Measurements from ENCODE around the gene GPC6. TPM values are rescaled to one million over a fixed set of nuclear protein-coding genes. Genes with fewer than 3 reads are reported as not detected.

The GPC6 gene
- total and polyA plus RNA-seq, 5 donors from 2014 or later: not detected

DNA sequence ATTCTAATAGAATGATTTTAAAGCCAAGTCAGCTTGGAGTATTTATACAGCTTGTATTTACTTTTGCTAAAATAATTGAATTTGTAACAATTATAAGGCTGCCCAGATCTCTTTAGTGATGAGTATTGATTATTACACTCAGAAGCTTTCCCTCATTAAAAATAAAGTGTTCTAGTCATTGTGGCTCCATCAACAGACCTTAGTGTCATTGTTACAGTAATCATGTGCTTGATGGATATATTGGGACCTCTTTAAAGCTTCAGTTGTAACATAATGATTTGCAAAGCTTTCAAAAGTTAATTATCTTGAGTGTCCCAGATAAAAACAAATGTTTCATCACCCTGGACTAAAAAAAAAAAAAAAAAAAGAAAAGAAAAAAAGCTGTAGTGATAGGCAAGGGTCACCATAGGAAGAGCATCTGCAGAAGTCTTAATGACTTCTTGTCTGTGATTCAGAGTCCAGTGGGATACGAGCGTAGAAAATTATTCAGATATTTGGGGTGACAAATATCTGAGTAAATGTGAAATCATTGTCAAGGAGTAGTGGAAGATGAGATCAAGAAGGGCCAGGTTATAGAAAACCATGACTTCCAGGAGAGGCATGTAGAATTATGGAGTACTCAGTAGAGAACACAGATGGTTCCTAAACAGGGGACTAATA, 883.2 kb downstream of the GPC6 start:
- DNase-seq: no peak
- Mint-ChIP-seq H3K9me3 (peaks cover 0 to 14% (median 4%) of the 10 kb centered on the region in 7 donors), H3K4me3 (no peak overlapping the region), H3K27ac (no peak overlapping the region), H3K4me1 (peaks cover 0 to 4% (median under 1%) of the 10 kb centered on the region in 4 donors), H3K27me3 (no peaks in the 10 kb centered on the region), H3K36me3 (no peaks in the 10 kb centered on the region)
- Histone ChIP-seq H3K27me3 (ENCODE audit: control insufficient read depth, insufficient read depth, low read length) (no peaks in the 10 kb centered on the region), H3K27ac (ENCODE audit: insufficient read depth, low read length, poor library complexity, severe bottlenecking) (no peak overlapping the region), H3K4me3 (ENCODE audit: low read depth, low read length) (no peak overlapping the region), H3K9me3 (ENCODE audit: control insufficient read depth in 2 of 2, low read length in 2 of 2) (no peaks in the 10 kb centered on the region), H3K4me1 (ENCODE audit: control insufficient read depth, insufficient read depth, low read length, poor library complexity, severe bottlenecking) (no peaks in the 10 kb centered on the region), H3K36me3 (ENCODE audit: control insufficient read depth, insufficient read depth, low read length) (no peaks in the 10 kb centered on the region)
- ATAC-seq (ENCODE audit: low read depth in 2 of 2): no peak

DNA sequence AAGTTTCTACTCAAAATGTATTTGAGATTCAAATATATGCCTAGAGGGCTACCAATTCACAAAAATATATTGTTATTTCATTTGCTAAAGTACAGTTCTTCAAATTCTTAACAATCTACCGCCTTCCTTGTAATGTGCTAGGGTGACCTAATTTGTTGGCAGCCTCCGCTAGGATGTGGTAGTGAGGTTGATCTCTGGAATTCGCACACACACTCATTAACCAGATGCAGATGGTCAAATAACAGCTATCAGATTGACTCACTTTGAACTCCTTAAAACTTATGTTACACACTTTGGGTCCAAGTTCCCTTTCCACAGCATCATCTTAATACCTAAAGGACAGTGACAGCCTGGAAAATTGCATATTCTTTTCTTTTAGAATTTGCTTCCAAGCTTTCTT, 885.6 kb downstream of the GPC6 start:
- Mint-ChIP-seq H3K4me3 (no peak overlapping the region), H3K4me1 (peaks cover 0 to 2% (median 0%) of the 10 kb centered on the region in 4 donors), H3K27ac (no peak overlapping the region), H3K36me3 (no peaks in the 10 kb centered on the region), H3K9me3 (peaks cover 0 to 8% (median 0%) of the 10 kb centered on the region in 7 donors), H3K27me3 (no peaks in the 10 kb centered on the region)
- no peak for DNase-seq
- Histone ChIP-seq H3K9me3 (ENCODE audit: control insufficient read depth in 2 of 2, low read length in 2 of 2) (no peaks in the 10 kb centered on the region), H3K27me3 (ENCODE audit: control insufficient read depth, insufficient read depth, low read length) (peaks cover 1% of the 10 kb centered on the region), H3K4me3 (ENCODE audit: low read depth, low read length) (no peak overlapping the region), H3K27ac (ENCODE audit: insufficient read depth, low read length, poor library complexity, severe bottlenecking) (no peak overlapping the region), H3K36me3 (ENCODE audit: control insufficient read depth, insufficient read depth, low read length) (no peaks in the 10 kb centered on the region), H3K4me1 (ENCODE audit: control insufficient read depth, insufficient read depth, low read length, poor library complexity, severe bottlenecking) (no peaks in the 10 kb centered on the region)
- no peak for ATAC-seq (ENCODE audit: low read depth in 2 of 2)

GRCh38 chr13:94112731-94113130, 886.1 kb downstream of the GPC6 start:
- Histone ChIP-seq H3K9me3 (ENCODE audit: control insufficient read depth in 2 of 2, low read length in 2 of 2) (no peaks in the 10 kb centered on the region), H3K4me3 (ENCODE audit: low read depth, low read length) (no peak overlapping the region), H3K27me3 (ENCODE audit: control insufficient read depth, insufficient read depth, low read length) (peaks cover 1% of the 10 kb centered on the region), H3K36me3 (ENCODE audit: control insufficient read depth, insufficient read depth, low read length) (no peaks in the 10 kb centered on the region), H3K27ac (ENCODE audit: insufficient read depth, low read length, poor library complexity, severe bottlenecking) (no peak overlapping the region), H3K4me1 (ENCODE audit: control insufficient read depth, insufficient read depth, low read length, poor library complexity, severe bottlenecking) (no peaks in the 10 kb centered on the region)
- H3K27ac Mint-ChIP-seq: no peak overlapping the region
- H3K36me3 Mint-ChIP-seq: no peaks in the 10 kb centered on the region
- H3K27me3 Mint-ChIP-seq: no peaks in the 10 kb centered on the region
- no peak for DNase-seq
- H3K9me3 Mint-ChIP-seq: peaks cover 0 to 8% (median 0%) of the 10 kb centered on the region in 7 donors
- no peak overlapping the region for H3K4me3 Mint-ChIP-seq
- peaks cover 0 to 2% (median 0%) of the 10 kb centered on the region in 4 donors for H3K4me1 Mint-ChIP-seq
- ATAC-seq (ENCODE audit: low read depth in 2 of 2): no peak

DNA sequence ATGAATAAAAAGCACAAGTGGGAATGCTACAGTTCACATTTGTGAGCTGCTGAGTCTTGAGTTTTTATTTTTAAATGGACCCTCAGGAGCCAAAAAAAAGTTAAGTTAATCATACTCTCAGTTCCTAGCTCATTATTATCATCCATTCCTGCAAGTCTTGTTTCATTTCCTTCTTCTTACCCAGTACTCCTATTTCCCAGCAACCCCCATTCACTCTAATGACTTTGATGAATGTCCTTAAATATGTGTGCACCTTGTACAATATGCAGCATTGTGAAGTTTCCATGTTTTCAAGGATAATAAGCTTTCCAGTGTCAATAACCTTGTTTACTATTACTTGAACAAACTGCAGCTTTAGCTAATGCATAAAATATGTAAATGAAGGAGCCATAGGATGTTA, 886.6 kb downstream of the GPC6 start:
- H3K36me3 Mint-ChIP-seq: no peaks in the 10 kb centered on the region
- Histone ChIP-seq H3K9me3 (ENCODE audit: control insufficient read depth in 2 of 2, low read length in 2 of 2) (no peaks in the 10 kb centered on the region), H3K4me3 (ENCODE audit: low read depth, low read length) (no peak overlapping the region), H3K36me3 (ENCODE audit: control insufficient read depth, insufficient read depth, low read length) (no peaks in the 10 kb centered on the region), H3K4me1 (ENCODE audit: control insufficient read depth, insufficient read depth, low read length, poor library complexity, severe bottlenecking) (no peaks in the 10 kb centered on the region), H3K27me3 (ENCODE audit: control insufficient read depth, insufficient read depth, low read length) (peaks cover 1% of the 10 kb centered on the region), H3K27ac (ENCODE audit: insufficient read depth, low read length, poor library complexity, severe bottlenecking) (no peak overlapping the region)
- H3K9me3 Mint-ChIP-seq: peaks cover 0 to 8% (median 0%) of the 10 kb centered on the region in 7 donors
- no peak overlapping the region for H3K4me3 Mint-ChIP-seq
- ATAC-seq (ENCODE audit: low read depth in 2 of 2) (no peak), DNase-seq (no peak)
- H3K27ac Mint-ChIP-seq: no peak overlapping the region
- peaks cover 0 to 2% (median 0%) of the 10 kb centered on the region in 4 donors for H3K4me1 Mint-ChIP-seq
- H3K27me3 Mint-ChIP-seq: peaks cover 2% of the 10 kb centered on the region

DNA sequence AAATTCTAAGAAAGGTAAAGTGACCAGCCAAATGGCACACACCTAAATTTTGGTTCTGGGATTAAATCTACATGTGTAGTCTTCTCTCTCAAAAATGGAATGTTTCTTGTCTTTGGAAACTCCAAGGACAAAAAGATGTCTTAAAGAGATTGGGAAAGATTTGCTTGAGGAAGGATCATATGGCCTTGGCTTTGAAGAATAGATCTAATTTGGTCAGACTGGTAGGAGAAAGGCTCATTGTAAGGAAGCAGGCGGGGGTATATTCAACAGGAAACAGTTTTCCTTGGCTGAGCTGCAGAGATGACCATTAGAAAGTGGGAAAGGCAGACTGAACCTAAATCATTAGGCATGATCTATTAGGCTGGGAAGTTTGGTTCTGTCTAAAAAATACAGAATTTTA, 887.6 kb downstream of the GPC6 start:
- Histone ChIP-seq H3K9me3 (ENCODE audit: control insufficient read depth in 2 of 2, low read length in 2 of 2) (no peaks in the 10 kb centered on the region), H3K27me3 (ENCODE audit: control insufficient read depth, insufficient read depth, low read length) (peaks cover 1% of the 10 kb centered on the region), H3K4me3 (ENCODE audit: low read depth, low read length) (no peak overlapping the region), H3K4me1 (ENCODE audit: control insufficient read depth, insufficient read depth, low read length, poor library complexity, severe bottlenecking) (no peaks in the 10 kb centered on the region), H3K36me3 (ENCODE audit: control insufficient read depth, insufficient read depth, low read length) (no peaks in the 10 kb centered on the region), H3K27ac (ENCODE audit: insufficient read depth, low read length, poor library complexity, severe bottlenecking) (no peak overlapping the region)
- Mint-ChIP-seq H3K9me3 (peaks cover 0 to 8% (median 0%) of the 10 kb centered on the region in 7 donors), H3K4me1 (peaks cover 0 to 2% (median 0%) of the 10 kb centered on the region in 4 donors), H3K4me3 (no peak overlapping the region), H3K27ac (no peak overlapping the region), H3K36me3 (no peaks in the 10 kb centered on the region), H3K27me3 (peaks cover 4% of the 10 kb centered on the region)
- no peak for DNase-seq
- ATAC-seq (ENCODE audit: low read depth in 2 of 2): no peak

GRCh38 chr13:94115054-94115453, 888.4 kb downstream of the GPC6 start:
- H3K27ac ChIP-seq (ENCODE audit: insufficient read depth, low read length, poor library complexity, severe bottlenecking): no peak overlapping the region
- peaks cover 1% of the 10 kb centered on the region for H3K27me3 ChIP-seq (ENCODE audit: control insufficient read depth, insufficient read depth, low read length)
- no peaks in the 10 kb centered on the region for H3K36me3 Mint-ChIP-seq
- no peak overlapping the region for H3K4me3 ChIP-seq (ENCODE audit: low read depth, low read length)
- DNase-seq (peak in 2 of 3 donors; percentile 2 to 20), ATAC-seq (ENCODE audit: low read depth in 2 of 2) (no peak)
- H3K9me3 Mint-ChIP-seq: peaks cover 0 to 8% (median 0%) of the 10 kb centered on the region in 7 donors
- H3K4me3 Mint-ChIP-seq: no peak overlapping the region
- no peaks in the 10 kb centered on the region for H3K9me3 ChIP-seq (ENCODE audit: control insufficient read depth in 2 of 2, low read length in 2 of 2)
- no peaks in the 10 kb centered on the region for H3K36me3 ChIP-seq (ENCODE audit: control insufficient read depth, insufficient read depth, low read length)
- H3K27me3 Mint-ChIP-seq: peaks cover 4% of the 10 kb centered on the region
- no peak overlapping the region for H3K27ac Mint-ChIP-seq
- H3K4me1 ChIP-seq (ENCODE audit: control insufficient read depth, insufficient read depth, low read length, poor library complexity, severe bottlenecking): no peaks in the 10 kb centered on the region
- H3K4me1 Mint-ChIP-seq: peaks cover 0 to 2% (median 0%) of the 10 kb centered on the region in 4 donors

GRCh38 chr13:94119360-94119936, 892.8 kb downstream of the GPC6 start:
- H3K27ac Mint-ChIP-seq: no peak overlapping the region

GRCh38 chr13:94120878-94121277, 894.3 kb downstream of the GPC6 start:
- Histone ChIP-seq H3K4me3 (ENCODE audit: low read depth, low read length) (no peak overlapping the region), H3K4me1 (ENCODE audit: control insufficient read depth, insufficient read depth, low read length, poor library complexity, severe bottlenecking) (no peaks in the 10 kb centered on the region), H3K9me3 (ENCODE audit: control insufficient read depth in 2 of 2, low read length in 2 of 2) (no peaks in the 10 kb centered on the region), H3K27me3 (ENCODE audit: control insufficient read depth, insufficient read depth, low read length) (peaks cover 1% of the 10 kb centered on the region), H3K36me3 (ENCODE audit: control insufficient read depth, insufficient read depth, low read length) (no peaks in the 10 kb centered on the region), H3K27ac (ENCODE audit: insufficient read depth, low read length, poor library complexity, severe bottlenecking) (no peak overlapping the region)
- Mint-ChIP-seq H3K4me1 (peaks cover 0 to 2% (median 0%) of the 10 kb centered on the region in 4 donors), H3K9me3 (no peaks in the 10 kb centered on the region), H3K36me3 (no peaks in the 10 kb centered on the region), H3K27me3 (peaks cover 4% of the 10 kb centered on the region), H3K4me3 (no peak overlapping the region), H3K27ac (no peak overlapping the region)
- ATAC-seq (ENCODE audit: low read depth in 2 of 2) (no peak), DNase-seq (no peak)

More at GRCh38 chr13:94119360-94119936, 892.8 kb downstream of the GPC6 start:
- ATAC-seq (ENCODE audit: low read depth in 2 of 2): no peak
- H3K4me3 ChIP-seq (ENCODE audit: low read depth, low read length): no peak overlapping the region
- H3K36me3 ChIP-seq (ENCODE audit: control insufficient read depth, insufficient read depth, low read length): no peaks in the 10 kb centered on the region
- no peaks in the 10 kb centered on the region for H3K36me3 Mint-ChIP-seq
- H3K27me3 Mint-ChIP-seq: peaks cover 4% of the 10 kb centered on the region
- no peak overlapping the region for H3K4me3 Mint-ChIP-seq
- peaks cover 1% of the 10 kb centered on the region for H3K27me3 ChIP-seq (ENCODE audit: control insufficient read depth, insufficient read depth, low read length)
- H3K9me3 Mint-ChIP-seq: peaks cover 0 to under 1% (median 0%) of the 10 kb centered on the region in 7 donors
- DNase-seq: no peak
- H3K4me1 ChIP-seq (ENCODE audit: control insufficient read depth, insufficient read depth, low read length, poor library complexity, severe bottlenecking): no peaks in the 10 kb centered on the region
- no peak overlapping the region for H3K27ac ChIP-seq (ENCODE audit: insufficient read depth, low read length, poor library complexity, severe bottlenecking)
- no peaks in the 10 kb centered on the region for H3K9me3 ChIP-seq (ENCODE audit: control insufficient read depth in 2 of 2, low read length in 2 of 2)
- H3K4me1 Mint-ChIP-seq: peaks cover 0 to 2% (median 0%) of the 10 kb centered on the region in 4 donors

All from CD4-positive, CD25-positive, alpha-beta regulatory T cell (primary cell).